Measurements from ENCODE around the gene KAT6B. TPM values are rescaled to one million over a fixed set of nuclear protein-coding genes. Genes with fewer than 3 reads are reported as not detected.
"Not testable (repeated sequence)": the region's sequence is repeated elsewhere in the genome, so short reads cannot be mapped to it uniquely, and the experiment has no call there.

Gene KAT6B
- total RNA-seq, 1 experiment from 2014 or later: 21.1 TPM

DNA sequence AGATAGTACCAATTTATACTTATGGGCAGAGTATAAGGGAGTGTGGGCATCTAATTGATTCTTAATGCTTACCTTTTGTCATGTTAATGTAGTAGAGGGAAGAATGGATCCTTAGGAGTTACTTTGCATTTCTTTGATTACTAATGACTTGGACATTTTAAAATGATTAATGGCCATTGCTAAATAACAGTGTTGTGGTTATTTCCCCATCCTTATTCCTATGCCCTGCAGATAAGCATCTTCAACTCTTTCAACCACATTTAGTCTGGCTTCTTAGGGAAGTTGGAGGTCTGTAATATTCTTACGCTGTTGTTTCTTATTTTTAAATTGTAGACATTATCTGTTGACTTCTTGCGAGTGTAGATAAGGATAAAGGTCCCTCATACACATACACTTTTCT is 37.2 kb downstream of the KAT6B start:
- DNase-seq: no peak
- Histone ChIP-seq H3K27me3 (no peaks in the 10 kb centered on the region), H3K36me3 (no peaks in the 10 kb centered on the region), H3K9me3 (replicated peaks) (no peaks in the 10 kb centered on the region), H3K4me3 (no peak overlapping the region), H3K4me1 (0 out of 2 replicates have a peak, but pooled peaks cover 3% of the 10 kb centered on the region), H3K27ac (no peak overlapping the region)

DNA sequence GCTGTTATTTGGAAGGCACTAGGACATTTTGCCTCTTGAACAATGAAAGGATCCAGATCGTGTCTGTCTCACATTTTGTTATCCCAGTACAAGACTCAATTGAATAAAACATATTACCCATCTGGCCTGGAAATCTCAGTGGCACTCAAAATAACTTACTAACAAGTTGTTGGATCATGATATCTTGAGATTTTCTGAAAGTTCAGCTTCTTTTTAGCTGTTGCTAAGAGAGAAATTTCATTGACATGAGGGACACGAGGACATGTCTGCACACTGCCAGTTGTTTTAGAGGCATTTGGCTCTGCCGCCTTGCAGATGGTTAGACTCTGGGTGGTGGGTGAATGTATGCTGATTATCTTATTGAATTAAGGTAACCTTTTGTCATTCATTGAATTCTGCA is 41.0 kb downstream of the KAT6B start:
- DNase-seq: peak in 1 of 2 experiments; percentile 9

DNA sequence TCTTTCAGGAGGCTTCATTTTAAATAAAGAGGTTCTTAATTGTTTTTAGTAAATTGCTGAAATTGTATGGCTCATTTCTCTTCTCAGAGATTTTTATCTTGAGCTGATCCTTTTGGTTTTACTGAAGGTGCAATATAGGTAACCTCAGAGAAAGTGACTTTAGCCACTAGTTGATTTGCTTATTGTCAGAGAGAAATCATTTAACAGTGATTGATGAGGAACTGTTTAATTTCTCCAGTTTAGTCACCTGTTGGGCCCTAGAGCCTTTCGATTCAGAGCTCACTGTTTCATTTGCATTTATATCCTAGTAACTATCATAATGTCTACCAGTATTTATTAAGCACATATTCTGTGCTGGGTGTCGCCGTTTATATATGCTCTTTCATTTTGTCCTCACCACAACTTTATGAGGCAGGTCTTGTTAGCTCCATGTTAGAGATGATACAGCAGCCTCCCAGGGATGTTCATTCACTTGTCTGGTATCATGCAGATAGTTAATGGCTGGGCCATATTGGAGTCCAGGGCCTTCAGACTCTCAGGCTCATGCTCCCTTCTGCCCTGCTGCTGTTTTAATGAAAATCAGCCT is 42.1 kb downstream of the KAT6B start:
- Histone ChIP-seq H3K9me3 (replicated peaks) (no peaks in the 10 kb centered on the region), H3K4me1 (0 out of 2 replicates have a peak, but pooled peaks cover 3% of the 10 kb centered on the region), H3K27ac (no peak overlapping the region), H3K27me3 (no peaks in the 10 kb centered on the region), H3K36me3 (no peaks in the 10 kb centered on the region), H3K4me3 (no peak overlapping the region)
- DNase-seq: no peak

More for the DNA sequence above, 41.0 kb downstream of the KAT6B start:
- no peaks in the 10 kb centered on the region for H3K36me3 ChIP-seq
- 0 out of 2 replicates have a peak, but pooled peaks cover 3% of the 10 kb centered on the region for H3K4me1 ChIP-seq
- H3K27me3 ChIP-seq: no peaks in the 10 kb centered on the region
- no peak overlapping the region for H3K27ac ChIP-seq
- no peak overlapping the region for H3K4me3 ChIP-seq
- no peaks in the 10 kb centered on the region for H3K9me3 ChIP-seq (replicated peaks)

- no peak for DNase-seq
- H3K27me3 ChIP-seq: no peaks in the 10 kb centered on the region
Observed at GRCh38 chr10:74869635-74870034, 43.2 kb downstream of the KAT6B start.

GRCh38 chr10:74870191-74870590 is 43.8 kb downstream of the KAT6B start:
- Histone ChIP-seq H3K27ac (no peak overlapping the region), H3K27me3 (no peaks in the 10 kb centered on the region), H3K4me3 (no peak overlapping the region), H3K9me3 (replicated peaks) (no peaks in the 10 kb centered on the region), H3K36me3 (no peaks in the 10 kb centered on the region), H3K4me1 (0 out of 2 replicates have a peak, but pooled peaks cover 3% of the 10 kb centered on the region)
- DNase-seq: no peak

More at GRCh38 chr10:74869635-74870034, 43.2 kb downstream of the KAT6B start:
- H3K36me3 ChIP-seq: no peaks in the 10 kb centered on the region
- no peak overlapping the region for H3K27ac ChIP-seq
- no peak overlapping the region for H3K4me3 ChIP-seq
- H3K9me3 ChIP-seq (replicated peaks): no peaks in the 10 kb centered on the region
- 0 out of 2 replicates have a peak, but pooled peaks cover 3% of the 10 kb centered on the region for H3K4me1 ChIP-seq

GRCh38 chr10:74871595-74872382 is 45.4 kb downstream of the KAT6B start:
- Histone ChIP-seq H3K36me3 (no peaks in the 10 kb centered on the region), H3K27ac (no peak overlapping the region), H3K4me1 (0 out of 2 replicates have a peak, but pooled peaks cover 3% of the 10 kb centered on the region), H3K27me3 (no peaks in the 10 kb centered on the region), H3K9me3 (replicated peaks) (no peaks in the 10 kb centered on the region), H3K4me3 (no peak overlapping the region)
- no peak for DNase-seq

DNA sequence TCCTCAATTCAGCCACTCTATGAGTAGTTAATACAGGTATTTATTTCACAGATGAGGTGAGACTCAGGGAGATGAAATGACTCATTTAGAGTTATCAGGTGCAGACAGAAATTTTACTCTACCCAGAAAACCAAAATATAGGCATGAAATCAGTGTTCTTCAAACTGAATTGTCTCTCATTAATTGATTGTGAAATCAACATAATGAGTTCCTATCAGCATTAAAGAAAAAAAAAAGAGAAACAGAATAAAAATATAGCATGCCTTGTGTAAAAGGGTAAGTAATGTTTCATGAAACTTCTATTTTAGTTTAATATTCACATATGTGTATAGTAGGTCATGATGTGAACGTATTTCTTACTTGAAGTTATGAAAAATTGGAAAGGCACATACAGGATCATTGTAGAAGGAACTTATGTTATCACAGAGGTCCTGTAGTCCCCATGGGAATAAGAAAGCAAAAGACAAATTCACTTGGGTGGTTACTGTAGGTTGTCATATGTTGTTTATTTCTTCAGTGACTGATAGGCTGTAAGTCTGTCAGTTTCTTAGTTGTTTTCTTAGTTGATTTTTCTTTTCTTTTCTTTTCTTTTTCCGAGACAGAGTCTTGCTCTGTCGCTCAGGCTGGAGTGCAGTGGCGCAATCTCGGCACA is 47.5 kb downstream of the KAT6B start:
- no peak for DNase-seq
- no peaks in the 10 kb centered on the region for H3K4me1 ChIP-seq
- no peaks in the 10 kb centered on the region for H3K9me3 ChIP-seq (replicated peaks)
- no peaks in the 10 kb centered on the region for H3K27me3 ChIP-seq
- H3K4me3 ChIP-seq: no peak overlapping the region
- no peak overlapping the region for H3K27ac ChIP-seq
- no peaks in the 10 kb centered on the region for H3K36me3 ChIP-seq

DNA sequence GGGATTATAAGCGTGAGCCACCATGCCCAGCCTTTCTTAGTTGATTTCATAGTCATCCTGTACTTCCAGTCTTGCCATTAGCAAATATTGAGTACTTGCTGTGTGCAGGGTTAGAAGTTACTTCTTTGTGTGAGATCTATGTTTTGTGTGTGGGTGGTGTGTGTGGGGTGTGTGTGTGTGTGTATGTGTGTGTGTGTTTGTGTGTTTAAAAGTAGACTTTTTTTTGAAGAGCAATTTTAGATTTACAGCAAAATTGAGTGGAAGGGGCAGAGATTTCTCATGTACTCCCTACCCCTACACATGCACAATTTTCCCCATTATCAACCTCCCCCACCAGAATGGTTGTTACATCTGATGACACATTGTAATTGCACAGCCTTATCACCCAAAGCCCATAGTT is 48.2 kb downstream of the KAT6B start:
- Histone ChIP-seq H3K4me1 (no peaks in the 10 kb centered on the region), H3K27ac (no peak overlapping the region), H3K4me3 (no peak overlapping the region), H3K9me3 (replicated peaks) (no peaks in the 10 kb centered on the region), H3K27me3 (no peaks in the 10 kb centered on the region), H3K36me3 (no peaks in the 10 kb centered on the region)
- DNase-seq: no peak

- H3K4me1 ChIP-seq: no peaks in the 10 kb centered on the region
- H3K9me3 ChIP-seq (replicated peaks): 0 out of 2 replicates have a peak, but pooled peaks cover under 1% of the 10 kb centered on the region
- no peak for DNase-seq
- no peak overlapping the region for H3K4me3 ChIP-seq
- no peaks in the 10 kb centered on the region for H3K27me3 ChIP-seq
- no peak overlapping the region for H3K27ac ChIP-seq
- no peaks in the 10 kb centered on the region for H3K36me3 ChIP-seq
Observed at GRCh38 chr10:74875068-74875467, 48.7 kb downstream of the KAT6B start.

DNA sequence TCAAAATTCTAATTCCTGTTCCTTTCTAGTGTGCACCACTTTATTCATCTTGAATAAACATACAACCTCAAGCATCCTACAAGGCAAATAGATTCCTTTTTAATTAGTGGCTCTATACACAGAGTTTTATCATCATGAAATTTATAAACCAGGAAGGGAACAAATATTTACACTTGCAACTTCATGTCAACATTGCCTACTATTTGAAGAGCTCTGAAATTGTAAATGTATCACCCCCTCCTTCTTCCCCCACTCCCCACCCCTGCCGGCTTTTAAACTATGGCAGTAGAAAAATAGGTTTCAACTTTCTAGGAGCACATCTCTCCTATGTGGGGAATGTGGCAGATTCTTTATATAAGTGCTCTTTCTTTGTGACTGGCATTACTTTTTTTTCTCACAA is 49.6 kb downstream of the KAT6B start:
- DNase-seq: no peak
- Histone ChIP-seq H3K27me3 (no peaks in the 10 kb centered on the region), H3K36me3 (no peaks in the 10 kb centered on the region), H3K4me1 (no peaks in the 10 kb centered on the region), H3K4me3 (no peak overlapping the region), H3K9me3 (replicated peaks) (0 out of 2 replicates have a peak, but pooled peaks cover 4% of the 10 kb centered on the region), H3K27ac (no peak overlapping the region)

DNA sequence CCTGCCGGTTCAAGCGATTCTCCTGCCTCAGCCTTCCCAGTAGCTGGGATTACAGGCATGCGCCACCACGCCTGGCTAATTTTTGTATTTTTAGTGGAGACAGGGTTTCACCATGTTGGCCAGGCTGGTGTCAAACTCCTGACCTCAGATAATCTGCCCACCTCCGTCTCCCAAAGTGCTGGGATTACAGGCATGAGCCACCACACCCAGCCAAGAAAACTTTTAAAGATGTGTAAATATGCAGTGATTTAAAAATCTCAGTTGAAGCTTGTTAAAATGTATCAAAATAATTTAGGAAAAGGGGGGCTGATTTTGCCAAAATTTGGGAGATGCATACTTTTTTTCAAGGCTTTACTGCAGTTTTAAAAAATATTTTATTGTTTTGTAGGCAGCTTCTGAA is 50.7 kb downstream of the KAT6B start:
- not testable (repeated sequence) for DNase-seq; H3K27me3 ChIP-seq; H3K9me3 ChIP-seq (replicated peaks); H3K4me1 ChIP-seq; H3K4me3 ChIP-seq; H3K27ac ChIP-seq; H3K36me3 ChIP-seq

DNA sequence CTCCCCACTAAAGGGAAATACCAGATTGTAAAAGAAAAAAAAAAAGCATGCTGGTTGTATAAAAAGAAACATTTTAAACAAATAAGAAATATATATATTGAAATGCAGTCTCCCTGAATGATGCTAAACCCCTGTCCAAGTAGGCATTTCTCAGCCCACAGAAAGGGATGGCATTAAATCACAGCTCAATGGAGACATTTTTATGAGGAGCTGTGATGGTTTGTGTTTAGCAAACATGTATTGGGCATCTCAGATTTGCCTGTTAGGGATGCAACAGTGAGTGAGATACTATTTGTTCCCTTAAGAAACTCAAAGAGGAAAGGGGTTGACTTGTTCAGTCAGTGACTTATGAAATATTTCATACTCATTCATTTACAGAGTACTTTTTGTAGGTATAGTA is 51.5 kb downstream of the KAT6B start:
- Histone ChIP-seq H3K4me1 (no peaks in the 10 kb centered on the region), H3K9me3 (replicated peaks) (0 out of 2 replicates have a peak, but pooled peaks cover 4% of the 10 kb centered on the region), H3K4me3 (no peak overlapping the region), H3K27ac (no peak overlapping the region), H3K36me3 (no peaks in the 10 kb centered on the region), H3K27me3 (no peaks in the 10 kb centered on the region)
- no peak for DNase-seq

DNA sequence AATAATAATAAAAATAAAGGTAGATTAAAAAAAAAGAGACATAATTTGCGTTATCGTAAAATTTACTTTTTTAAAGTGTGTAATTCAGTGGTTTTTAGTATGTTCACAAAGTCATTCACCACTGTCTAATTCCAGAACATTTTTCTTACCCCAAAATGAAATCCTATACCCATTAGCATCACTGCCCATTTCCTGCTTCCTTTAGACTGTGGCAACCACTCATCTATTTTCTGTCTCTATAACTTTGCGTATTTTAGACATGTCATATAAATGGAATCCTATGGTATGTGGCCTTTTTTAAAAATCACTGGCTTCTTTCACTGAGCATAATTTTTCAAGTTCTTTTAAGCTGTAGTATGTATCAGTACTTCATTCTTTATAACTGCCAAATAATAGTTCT is 53.6 kb downstream of the KAT6B start:
- DNase-seq: no peak
- Histone ChIP-seq H3K27ac (no peak overlapping the region), H3K27me3 (no peaks in the 10 kb centered on the region), H3K4me1 (no peaks in the 10 kb centered on the region), H3K36me3 (no peaks in the 10 kb centered on the region), H3K4me3 (no peak overlapping the region), H3K9me3 (replicated peaks) (0 out of 2 replicates have a peak, but pooled peaks cover 4% of the 10 kb centered on the region)

DNA sequence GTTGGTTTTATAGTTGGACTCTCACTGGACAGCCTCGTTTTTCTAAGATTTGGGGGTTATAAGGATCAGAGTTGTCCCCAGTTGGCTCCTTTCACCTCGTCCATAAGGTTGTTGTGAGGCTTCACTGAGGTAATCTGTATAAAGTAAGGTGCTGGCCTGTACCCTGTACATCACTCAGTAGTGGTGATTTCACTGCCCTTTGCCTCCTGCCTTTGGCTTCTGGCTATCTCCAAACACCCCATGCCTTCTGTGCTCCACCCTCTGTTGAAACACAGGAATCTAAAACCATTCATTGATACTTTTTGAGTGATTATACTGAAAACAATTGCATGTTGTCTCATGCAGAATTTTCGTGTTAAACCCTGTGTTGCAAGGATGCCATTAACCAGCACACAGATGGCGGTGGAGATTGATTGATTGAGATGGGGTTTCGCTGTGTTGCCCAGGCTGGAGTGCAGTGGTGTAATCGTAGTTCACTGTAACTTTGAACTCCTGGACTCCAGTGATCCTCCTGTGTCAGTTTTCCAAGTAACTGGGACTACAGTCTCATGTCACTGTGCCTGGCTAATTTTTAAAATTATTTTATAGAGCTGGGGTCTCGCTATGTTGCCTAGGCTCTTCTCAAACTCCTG is 55.0 kb downstream of the KAT6B start:
- H3K27me3 ChIP-seq: no peaks in the 10 kb centered on the region
- no peaks in the 10 kb centered on the region for H3K4me1 ChIP-seq
- no peak overlapping the region for H3K27ac ChIP-seq
- H3K36me3 ChIP-seq: no peaks in the 10 kb centered on the region
- no peak overlapping the region for H3K4me3 ChIP-seq
- H3K9me3 ChIP-seq (replicated peaks): 0 out of 2 replicates have a peak, but pooled peaks cover 4% of the 10 kb centered on the region
- DNase-seq: no peak

DNA sequence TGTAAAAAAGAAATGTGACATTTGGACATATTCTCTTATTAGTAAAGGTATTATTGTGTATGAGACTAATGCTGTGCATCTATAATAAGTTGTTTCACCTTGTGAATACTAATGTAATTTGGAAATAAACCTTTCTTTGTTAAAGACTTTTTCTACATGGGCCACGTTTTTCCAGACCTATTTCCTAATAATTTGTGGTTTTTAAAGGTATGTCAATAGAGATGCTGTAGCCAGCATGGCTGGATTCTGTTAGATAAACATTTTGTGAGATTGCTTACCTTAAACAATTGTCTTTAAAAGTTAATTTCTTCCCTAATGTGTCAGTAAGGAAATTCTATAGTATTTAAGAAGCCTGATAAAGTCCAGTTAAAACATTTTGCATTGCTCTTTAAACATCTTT is 56.0 kb downstream of the KAT6B start:
- no peak overlapping the region for H3K27ac ChIP-seq
- H3K36me3 ChIP-seq: no peaks in the 10 kb centered on the region
- no peak overlapping the region for H3K4me3 ChIP-seq
- no peaks in the 10 kb centered on the region for H3K4me1 ChIP-seq
- H3K27me3 ChIP-seq: no peaks in the 10 kb centered on the region
- no peak for DNase-seq
- H3K9me3 ChIP-seq (replicated peaks): 0 out of 2 replicates have a peak, but pooled peaks cover 4% of the 10 kb centered on the region
